Measurements from ENCODE around the gene STAU1. TPM values are rescaled to one million over a fixed set of nuclear protein-coding genes. Genes with fewer than 3 reads are reported as not detected.

Gene STAU1
- total and polyA plus RNA-seq, 2 donors (not counting 1 experiment from before 2014, with no cell fraction given) = 48.1 to 79.8 TPM

DNA sequence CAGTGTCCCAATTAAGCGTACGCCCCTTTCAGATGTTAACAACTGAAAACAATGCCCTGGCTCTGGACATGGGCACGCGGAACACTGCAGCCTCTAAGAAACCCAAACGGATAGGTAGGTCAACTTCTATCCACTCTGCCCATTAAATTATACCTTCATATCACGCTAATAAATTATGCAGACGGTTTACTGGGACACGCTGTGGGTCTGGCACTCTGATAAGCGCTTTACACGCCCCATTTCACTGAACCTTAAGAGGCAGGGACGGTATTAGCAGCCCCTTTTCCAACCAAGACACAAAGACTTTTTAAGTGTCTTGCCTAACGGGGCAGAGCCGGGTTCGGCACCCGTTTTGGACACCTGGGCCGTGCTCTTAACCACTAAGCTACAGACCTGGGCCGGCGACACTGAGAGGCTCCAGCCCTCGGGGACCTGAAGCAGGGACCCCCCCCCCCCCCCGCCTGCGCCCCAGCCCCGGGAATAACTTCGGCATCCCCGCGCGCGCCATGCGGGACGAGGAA is 744 bp downstream of the STAU1 start:
- Histone ChIP-seq H3K27me3 (ENCODE audit: control insufficient read depth, insufficient read depth, low read length) (no peaks in the 10 kb centered on the region), H3K4me1 (ENCODE audit: control insufficient read depth, extremely low read depth, insufficient read depth, low read length) (peaks cover 2% of the 10 kb centered on the region), H3K79me2 (ENCODE audit: control insufficient read depth, insufficient read depth, low read length) (peaks cover 49% of the 10 kb centered on the region), H3K4me3 (replicated peaks in 1 of 4; ENCODE audit: control extremely low read depth in 1 of 4, insufficient read depth in 1 of 4, low read depth in 3 of 4, low read length in 4 of 4) (peak overlapping the region; percentile 42 to 98 (median 78)), H3K9ac (ENCODE audit: insufficient read depth, low read length) (peak overlapping the region; percentile 70), H3K9me3 (ENCODE audit: control insufficient read depth, insufficient read depth, low read depth, low read length) (no peaks in the 10 kb centered on the region), H2AFZ (ENCODE audit: low read length) (peak overlapping the region; percentile 22), H3K36me3 (ENCODE audit: control insufficient read depth, insufficient read depth, low read length) (no peaks in the 10 kb centered on the region), H4K20me1 (ENCODE audit: control insufficient read depth, extremely low read depth, insufficient read depth, low read length) (no peaks in the 10 kb centered on the region), H3K27ac (ENCODE audit: insufficient read depth, low read length) (peak overlapping the region; percentile 46), H3K4me2 (ENCODE audit: extremely low read depth, insufficient read depth, low read length) (peak overlapping the region; percentile 92)
- DNase-seq (ENCODE audit: low read depth in 2 of 2) = peak in 1 of 2 donors; percentile 8
- TF ChIP-seq EZH2 (IDR thresholded peaks at IDR 0.05; ENCODE audit: low read length, missing control alignments) = no peak
- TF ChIP-seq, protein P1, sequence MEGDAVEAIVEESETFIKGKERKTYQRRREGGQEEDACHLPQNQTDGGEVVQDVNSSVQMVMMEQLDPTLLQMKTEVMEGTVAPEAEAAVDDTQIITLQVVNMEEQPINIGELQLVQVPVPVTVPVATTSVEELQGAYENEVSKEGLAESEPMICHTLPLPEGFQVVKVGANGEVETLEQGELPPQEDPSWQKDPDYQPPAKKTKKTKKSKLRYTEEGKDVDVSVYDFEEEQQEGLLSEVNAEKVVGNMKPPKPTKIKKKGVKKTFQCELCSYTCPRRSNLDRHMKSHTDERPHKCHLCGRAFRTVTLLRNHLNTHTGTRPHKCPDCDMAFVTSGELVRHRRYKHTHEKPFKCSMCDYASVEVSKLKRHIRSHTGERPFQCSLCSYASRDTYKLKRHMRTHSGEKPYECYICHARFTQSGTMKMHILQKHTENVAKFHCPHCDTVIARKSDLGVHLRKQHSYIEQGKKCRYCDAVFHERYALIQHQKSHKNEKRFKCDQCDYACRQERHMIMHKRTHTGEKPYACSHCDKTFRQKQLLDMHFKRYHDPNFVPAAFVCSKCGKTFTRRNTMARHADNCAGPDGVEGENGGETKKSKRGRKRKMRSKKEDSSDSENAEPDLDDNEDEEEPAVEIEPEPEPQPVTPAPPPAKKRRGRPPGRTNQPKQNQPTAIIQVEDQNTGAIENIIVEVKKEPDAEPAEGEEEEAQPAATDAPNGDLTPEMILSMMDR (conservative IDR thresholded peaks at IDR 0.05 in 1 of 2, IDR thresholded peaks at IDR 0.05 in 1 of 2; ENCODE audit: low read depth in 1 of 2, low read length in 2 of 2) = no peak

DNA sequence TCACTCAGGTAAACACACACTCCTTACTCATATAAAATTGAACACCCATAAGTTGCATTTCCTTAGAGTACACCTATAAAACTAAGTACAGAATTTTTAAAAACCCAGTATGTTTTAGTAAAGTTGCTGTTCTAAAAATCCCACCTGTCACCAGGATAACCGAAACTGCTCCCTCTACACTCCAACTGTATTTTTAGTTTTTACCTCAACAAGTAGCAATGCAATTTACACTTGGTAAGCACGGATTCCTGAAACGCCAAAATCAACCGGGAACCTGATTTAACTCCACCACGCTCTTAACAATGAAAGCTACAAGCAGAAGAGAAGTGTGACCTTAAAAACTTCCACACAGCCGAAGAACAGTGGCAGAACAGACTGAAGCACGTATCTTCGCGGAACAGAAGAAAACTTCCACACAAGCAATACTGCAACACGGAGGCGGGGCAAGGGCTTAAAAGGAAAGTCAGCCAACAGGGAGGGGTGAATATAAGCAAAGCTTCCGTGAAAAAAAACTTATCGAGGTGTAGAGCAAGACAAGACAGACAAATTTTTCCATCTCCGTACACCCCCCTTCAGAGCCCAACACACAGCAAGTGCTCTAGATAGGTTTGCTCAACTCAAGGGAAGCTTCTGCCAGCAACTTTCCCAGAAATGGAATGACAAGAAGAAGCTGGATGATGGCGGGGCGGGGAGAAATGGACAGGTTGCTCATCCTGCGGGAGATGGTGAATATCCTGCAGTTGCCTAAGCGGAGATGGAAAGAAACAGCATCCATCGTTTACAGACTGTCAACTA is 1.4 kb downstream of the STAU1 start:
- H3K79me2 ChIP-seq (ENCODE audit: control insufficient read depth, insufficient read depth, low read length) = peaks cover 55% of the 10 kb centered on the region
- peak overlapping the region; percentile 42 to 98 (median 78) for H3K4me3 ChIP-seq (replicated peaks in 1 of 4; ENCODE audit: control extremely low read depth in 1 of 4, insufficient read depth in 1 of 4, low read depth in 3 of 4, low read length in 4 of 4)
- peaks cover 4% of the 10 kb centered on the region for H3K4me1 ChIP-seq (ENCODE audit: control insufficient read depth, extremely low read depth, insufficient read depth, low read length)
- TF ChIP-seq, protein P1 (conservative IDR thresholded peaks at IDR 0.05 in 1 of 2, IDR thresholded peaks at IDR 0.05 in 1 of 2; ENCODE audit: low read depth in 1 of 2, low read length in 2 of 2) = peak in 1 of 2 donors; percentile 9
- no peak for TF ChIP-seq EZH2 (IDR thresholded peaks at IDR 0.05; ENCODE audit: low read length, missing control alignments)
- H3K36me3 ChIP-seq (ENCODE audit: control insufficient read depth, insufficient read depth, low read length) = no peaks in the 10 kb centered on the region
- no peaks in the 10 kb centered on the region for H3K27me3 ChIP-seq (ENCODE audit: control insufficient read depth, insufficient read depth, low read length)
- peak overlapping the region; percentile 46 for H3K27ac ChIP-seq (ENCODE audit: insufficient read depth, low read length)
- DNase-seq (ENCODE audit: low read depth in 2 of 2) = peak; percentile 58 to 63
- H3K9me3 ChIP-seq (ENCODE audit: control insufficient read depth, insufficient read depth, low read depth, low read length) = no peaks in the 10 kb centered on the region
- peak overlapping the region; percentile 92 for H3K4me2 ChIP-seq (ENCODE audit: extremely low read depth, insufficient read depth, low read length)
- no peaks in the 10 kb centered on the region for H4K20me1 ChIP-seq (ENCODE audit: control insufficient read depth, extremely low read depth, insufficient read depth, low read length)
- H3K9ac ChIP-seq (ENCODE audit: insufficient read depth, low read length) = peak overlapping the region; percentile 26
- peak overlapping the region; percentile 22 for H2AFZ ChIP-seq (ENCODE audit: low read length)

- TF ChIP-seq, protein P1 (conservative IDR thresholded peaks at IDR 0.05 in 1 of 2, IDR thresholded peaks at IDR 0.05 in 1 of 2; ENCODE audit: low read depth in 1 of 2, low read length in 2 of 2) = no peak
- TF ChIP-seq EZH2 (IDR thresholded peaks at IDR 0.05; ENCODE audit: low read length, missing control alignments) = no peak
- Histone ChIP-seq H3K79me2 (ENCODE audit: control insufficient read depth, insufficient read depth, low read length) (peaks cover 70% of the 10 kb centered on the region), H3K4me2 (ENCODE audit: extremely low read depth, insufficient read depth, low read length) (no peak overlapping the region), H4K20me1 (ENCODE audit: control insufficient read depth, extremely low read depth, insufficient read depth, low read length) (peaks cover 5% of the 10 kb centered on the region), H3K4me1 (ENCODE audit: control insufficient read depth, extremely low read depth, insufficient read depth, low read length) (peaks cover 4% of the 10 kb centered on the region), H2AFZ (ENCODE audit: low read length) (no peak overlapping the region), H3K9me3 (ENCODE audit: control insufficient read depth, insufficient read depth, low read depth, low read length) (no peaks in the 10 kb centered on the region), H3K27ac (ENCODE audit: insufficient read depth, low read length) (no peak overlapping the region), H3K9ac (ENCODE audit: insufficient read depth, low read length) (no peak overlapping the region), H3K27me3 (ENCODE audit: control insufficient read depth, insufficient read depth, low read length) (no peaks in the 10 kb centered on the region), H3K36me3 (ENCODE audit: control insufficient read depth, insufficient read depth, low read length) (no peaks in the 10 kb centered on the region), H3K4me3 (replicated peaks in 1 of 4; ENCODE audit: control extremely low read depth in 1 of 4, insufficient read depth in 1 of 4, low read depth in 3 of 4, low read length in 4 of 4) (no peak overlapping the region)
- DNase-seq (ENCODE audit: low read depth in 2 of 2) = no peak
Measured at GRCh38 chr20:49185071-49185761, 2.9 kb downstream of the STAU1 start.

Data from fibroblast of lung (primary cell).